ENCODE data around the gene FASTKD2.

- no peak for TF ChIP-seq SP4 (IDR thresholded peaks at IDR 0.05; ENCODE audit: low read length)
- TF ChIP-seq CTCF (IDR thresholded peaks at IDR 0.05; ENCODE audit: control extremely low read depth in 1 of 3, insufficient read depth in 1 of 3, low read depth in 1 of 3, low read length in 3 of 3): no peak
- no peak for TF ChIP-seq TCF12 (IDR thresholded peaks at IDR 0.05; ENCODE audit: low read depth, low read length)
Measured at GRCh38 chr2:206756816-206757215, 8.6 kb upstream of the FASTKD2 start.

Data from H1 (cell line).